Measurements from ENCODE around the gene GRIK4. TPM values are rescaled to one million over a fixed set of nuclear protein-coding genes. Genes with fewer than 3 reads are reported as not detected.

GRIK4 gene
- total and polyA plus RNA-seq, 2 of the 4 experiments (the other 2 are of a cell fraction) = 0.18 to 0.38 TPM

DNA sequence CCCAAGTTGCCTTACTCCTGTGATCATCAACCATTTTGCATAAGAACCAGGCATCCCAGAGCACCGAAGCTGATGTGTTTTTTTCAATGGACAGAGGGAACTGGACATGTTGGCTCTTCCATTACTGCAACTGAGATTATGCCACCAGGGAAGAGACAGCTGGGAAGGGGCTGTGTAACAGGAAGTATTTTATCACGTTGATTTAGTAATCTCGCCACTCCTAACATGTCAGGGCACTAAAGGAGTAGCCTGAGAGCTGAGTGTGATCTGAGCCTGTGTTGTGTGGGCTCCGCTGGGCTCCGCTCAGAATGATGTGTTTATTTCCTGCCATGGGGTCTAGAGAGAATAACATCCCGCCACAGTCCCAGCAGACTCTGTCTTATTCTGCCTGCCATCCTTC lies 165.4 kb downstream of the GRIK4 start:
- no peak overlapping the region for H3K4ac ChIP-seq (ENCODE audit: low read depth, low read length)
- no TSS peak for BruUV-seq (replicated peaks)
- H3K36me3 ChIP-seq (ENCODE audit: control insufficient read depth, insufficient read depth, low read length) = no peaks in the 10 kb centered on the region
- no peaks in the 10 kb centered on the region for H4K20me1 ChIP-seq (ENCODE audit: insufficient read depth, low read length)
- no peak overlapping the region for H2AFZ ChIP-seq (replicated peaks; ENCODE audit: low read length, poor library complexity)
- no peak for TF ChIP-seq RAD21 (IDR thresholded peaks at IDR 0.05; ENCODE audit: low read length)
- TF ChIP-seq, protein P1, sequence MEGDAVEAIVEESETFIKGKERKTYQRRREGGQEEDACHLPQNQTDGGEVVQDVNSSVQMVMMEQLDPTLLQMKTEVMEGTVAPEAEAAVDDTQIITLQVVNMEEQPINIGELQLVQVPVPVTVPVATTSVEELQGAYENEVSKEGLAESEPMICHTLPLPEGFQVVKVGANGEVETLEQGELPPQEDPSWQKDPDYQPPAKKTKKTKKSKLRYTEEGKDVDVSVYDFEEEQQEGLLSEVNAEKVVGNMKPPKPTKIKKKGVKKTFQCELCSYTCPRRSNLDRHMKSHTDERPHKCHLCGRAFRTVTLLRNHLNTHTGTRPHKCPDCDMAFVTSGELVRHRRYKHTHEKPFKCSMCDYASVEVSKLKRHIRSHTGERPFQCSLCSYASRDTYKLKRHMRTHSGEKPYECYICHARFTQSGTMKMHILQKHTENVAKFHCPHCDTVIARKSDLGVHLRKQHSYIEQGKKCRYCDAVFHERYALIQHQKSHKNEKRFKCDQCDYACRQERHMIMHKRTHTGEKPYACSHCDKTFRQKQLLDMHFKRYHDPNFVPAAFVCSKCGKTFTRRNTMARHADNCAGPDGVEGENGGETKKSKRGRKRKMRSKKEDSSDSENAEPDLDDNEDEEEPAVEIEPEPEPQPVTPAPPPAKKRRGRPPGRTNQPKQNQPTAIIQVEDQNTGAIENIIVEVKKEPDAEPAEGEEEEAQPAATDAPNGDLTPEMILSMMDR (conservative IDR thresholded peaks at IDR 0.05; ENCODE audit: low read depth, low read length) = no peak
- no peak for TF ChIP-seq CEBPB (IDR thresholded peaks at IDR 0.05; ENCODE audit: low read depth, low read length)
- TF ChIP-seq MAZ (IDR thresholded peaks at IDR 0.05; ENCODE audit: borderline replicate concordance, low read depth, low read length) = no peak
- no peak for TF ChIP-seq FOS (IDR thresholded peaks at IDR 0.05; ENCODE audit: low read depth, low read length)
- TF ChIP-seq MAFK (IDR thresholded peaks at IDR 0.05; ENCODE audit: low read depth, low read length) = no peak
- TF ChIP-seq CHD1 (IDR thresholded peaks at IDR 0.05; ENCODE audit: low read depth, low read length) = no peak
- TF ChIP-seq, protein P2, sequence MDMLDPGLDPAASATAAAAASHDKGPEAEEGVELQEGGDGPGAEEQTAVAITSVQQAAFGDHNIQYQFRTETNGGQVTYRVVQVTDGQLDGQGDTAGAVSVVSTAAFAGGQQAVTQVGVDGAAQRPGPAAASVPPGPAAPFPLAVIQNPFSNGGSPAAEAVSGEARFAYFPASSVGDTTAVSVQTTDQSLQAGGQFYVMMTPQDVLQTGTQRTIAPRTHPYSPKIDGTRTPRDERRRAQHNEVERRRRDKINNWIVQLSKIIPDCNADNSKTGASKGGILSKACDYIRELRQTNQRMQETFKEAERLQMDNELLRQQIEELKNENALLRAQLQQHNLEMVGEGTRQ (IDR thresholded peaks at IDR 0.05; ENCODE audit: low read depth, low read length) = no peak
- no peak overlapping the region for H4K5ac ChIP-seq (ENCODE audit: low read depth, low read length)
- H2BK15ac ChIP-seq (ENCODE audit: low read depth, low read length) = no peak overlapping the region
- H2AK5ac ChIP-seq (ENCODE audit: low read depth, low read length) = no peak overlapping the region
- H3K23ac ChIP-seq (ENCODE audit: low read depth, low read length) = no peak overlapping the region
- peaks cover 2% of the 10 kb centered on the region; the same call in 1 of the 2 replicates for H3K4me1 ChIP-seq (ENCODE audit: control insufficient read depth, insufficient read depth, low read length)
- H3K9me3 ChIP-seq (ENCODE audit: control insufficient read depth, insufficient read depth, low read length) = peaks cover 2% of the 10 kb centered on the region; the same call in 1 of the 2 replicates
- H3K79me1 ChIP-seq (ENCODE audit: low read depth in 1 of 2, low read length in 2 of 2) = no peaks in the 10 kb centered on the region
- no peak overlapping the region for H4K8ac ChIP-seq (ENCODE audit: low read depth in 2 of 2, low read length in 2 of 2)
- H3K56ac ChIP-seq (ENCODE audit: extremely low read depth, insufficient read depth, low read length) = no peak overlapping the region
- H3K18ac ChIP-seq (ENCODE audit: low read depth, low read length) = no peak overlapping the region
- no peak overlapping the region for H2BK120ac ChIP-seq (ENCODE audit: low read depth, low read length)
- DNase-seq = no peak
- no peak overlapping the region for H3K4me2 ChIP-seq (ENCODE audit: low read depth, low read length)
- H4K91ac ChIP-seq (ENCODE audit: insufficient read depth, low read depth, low read length) = no peak overlapping the region
- H3K14ac ChIP-seq (replicated peaks; ENCODE audit: low read depth, low read length) = no peak overlapping the region
- H3K4me3 ChIP-seq (ENCODE audit: insufficient read depth, low read depth, low read length) = no peak overlapping the region
- ATAC-seq (ENCODE audit: low read depth) = no peak
- no CpG with 5 or more reads among the region's 6 CpGs for WGBS, 2 experiments (ENCODE audit: extremely low coverage in 2 of 2, insufficient read length in 1 of 2)
- POLR2A ChIA-PET (ENCODE audit: unreplicated experiment) = no interaction called here
- no peaks in the 10 kb centered on the region for H3K9me1 ChIP-seq (ENCODE audit: insufficient read depth, low read length)
- H2BK5ac ChIP-seq (ENCODE audit: low read depth, low read length, poor library complexity, severe bottlenecking) = no peak overlapping the region
- peaks cover 7% of the 10 kb centered on the region; the same call in 1 of the 2 replicates for H3K27me3 ChIP-seq (ENCODE audit: control insufficient read depth, insufficient read depth, low read length)
- CTCF ChIA-PET = interaction anchor here (2.8 kb wide), 1 partner anchor 9 kb away, joined by 13 read pairs; no protein-coding TSS in a partner anchor
- no peak overlapping the region for H3K9ac ChIP-seq (ENCODE audit: low read depth, low read length)
- no peak overlapping the region for H2BK20ac ChIP-seq (ENCODE audit: low read depth, low read length)
- in situ Hi-C loops (cut with MboI; ENCODE audit: low sequenced_read_pairs) = loop anchor here (25.0 kb wide), 1 partner anchor 365 kb away; no protein-coding TSS in a partner anchor
- no peak overlapping the region for H2AK9ac ChIP-seq (replicated peaks; ENCODE audit: low read depth, low read length, poor library complexity)
- intact Hi-C loops (cut with micrococcal nuclease) = no loop called here
- dilution Hi-C loops (cut with HindIII; ENCODE audit: low sequenced_read_pairs, unreplicated experiment) = no loop called here
- no peak overlapping the region for H3K27ac ChIP-seq (ENCODE audit: insufficient read depth, low read length)
